ENCODE measurements around the gene SLC25A26. TPM values are rescaled to one million over a fixed set of nuclear protein-coding genes. Genes with fewer than 3 reads are reported as not detected.

The SLC25A26 gene
- total RNA-seq, 4 donors from 2014 or later = 8.5 to 26.3 (median 16.7) TPM

GRCh38 chr3:66365080-66365479 is 144.3 kb downstream of the SLC25A26 start:
- H3K9me3 ChIP-seq = no peaks in the 10 kb centered on the region
- no peaks in the 10 kb centered on the region for H3K27me3 ChIP-seq
- no peak for DNase-seq
- intact Hi-C loops (cut with DNase I) = no loop called here
- peaks cover 0 to 2% (median 0%) of the 10 kb centered on the region in 3 donors for H3K36me3 ChIP-seq
- H3K27ac ChIP-seq = no peak overlapping the region
- no peak overlapping the region for H3K4me3 ChIP-seq
- TF ChIP-seq CTCF (IDR thresholded peaks at IDR 0.05) = no peak
- no peak for TF ChIP-seq POLR2A (IDR thresholded peaks at IDR 0.05)
- 83 to 85% methylated on average over 5 of the region's 5 CpGs for WGBS, 2 donors
- no peaks in the 10 kb centered on the region for H3K4me1 ChIP-seq

GRCh38 chr3:66366747-66367146 is 145.9 kb downstream of the SLC25A26 start:
- no peak overlapping the region for H3K4me3 ChIP-seq
- H3K27ac ChIP-seq = no peak overlapping the region
- H3K4me1 ChIP-seq = no peaks in the 10 kb centered on the region
- WGBS, 2 donors = 95% methylated on average over 7 of the region's 7 CpGs
- no peak for DNase-seq
- H3K27me3 ChIP-seq = no peaks in the 10 kb centered on the region
- intact Hi-C loops (cut with DNase I) = no loop called here
- peaks cover 0 to 18% (median 0%) of the 10 kb centered on the region in 3 donors for H3K36me3 ChIP-seq
- TF ChIP-seq CTCF (IDR thresholded peaks at IDR 0.05) = no peak
- TF ChIP-seq POLR2A (IDR thresholded peaks at IDR 0.05) = no peak
- no peaks in the 10 kb centered on the region for H3K9me3 ChIP-seq

DNA sequence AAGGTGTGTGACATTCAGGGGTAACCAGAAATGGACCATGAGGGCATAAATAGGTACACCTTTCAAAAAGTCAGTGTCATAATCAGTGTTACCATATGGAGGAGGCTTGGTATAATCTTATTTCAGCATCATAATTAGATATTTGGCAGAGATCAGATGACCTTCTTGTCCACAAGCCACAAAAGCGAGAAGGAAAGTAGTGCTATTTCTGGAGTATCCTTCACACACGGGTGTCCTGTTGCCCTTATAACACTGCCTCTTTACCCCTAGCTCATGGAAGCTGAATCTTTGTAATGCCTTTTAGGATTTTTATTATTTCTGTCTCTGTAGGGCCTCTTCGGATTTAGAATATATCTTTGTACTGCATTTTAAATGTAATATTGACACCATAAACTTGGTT is 147.2 kb downstream of the SLC25A26 start:
- Histone ChIP-seq H3K4me1 (no peaks in the 10 kb centered on the region), H3K9me3 (no peaks in the 10 kb centered on the region), H3K4me3 (no peak overlapping the region), H3K27me3 (no peaks in the 10 kb centered on the region), H3K36me3 (peaks cover 0 to 22% (median 0%) of the 10 kb centered on the region in 3 donors), H3K27ac (no peak overlapping the region)
- WGBS, 2 donors = 81 to 85% methylated on average over 3 of the region's 3 CpGs
- intact Hi-C loops (cut with DNase I) = no loop called here
- no peak for DNase-seq
- no peak for TF ChIP-seq CTCF (IDR thresholded peaks at IDR 0.05)
- no peak for TF ChIP-seq POLR2A (IDR thresholded peaks at IDR 0.05)

- Histone ChIP-seq H3K36me3 (peaks cover 0 to 36% (median 0%) of the 10 kb centered on the region in 3 donors), H3K27me3 (no peaks in the 10 kb centered on the region), H3K27ac (no peak overlapping the region), H3K9me3 (no peaks in the 10 kb centered on the region), H3K4me3 (no peak overlapping the region), H3K4me1 (no peaks in the 10 kb centered on the region)
- WGBS, 2 donors = 92 to 93% methylated on average over 4 to 7 of the region's 7 CpGs
- DNase-seq = no peak
- TF ChIP-seq POLR2A (IDR thresholded peaks at IDR 0.05) = no peak
- TF ChIP-seq CTCF (IDR thresholded peaks at IDR 0.05) = no peak
- intact Hi-C loops (cut with DNase I) = no loop called here
These were observed 149.4 kb downstream of the SLC25A26 start for GRCh38 chr3:66370179-66370578.

- TF ChIP-seq CTCF (IDR thresholded peaks at IDR 0.05) (no peak), POLR2A (IDR thresholded peaks at IDR 0.05) (no peak)
- no peak for DNase-seq
- Histone ChIP-seq H3K9me3 (no peaks in the 10 kb centered on the region), H3K27ac (no peak overlapping the region), H3K27me3 (no peaks in the 10 kb centered on the region), H3K36me3 (peaks cover 0 to 48% (median 0%) of the 10 kb centered on the region in 3 donors), H3K4me1 (no peaks in the 10 kb centered on the region), H3K4me3 (no peak overlapping the region)
- intact Hi-C loops (cut with DNase I) = no loop called here
- 83 to 88% methylated on average over 7 of the region's 7 CpGs for WGBS, 2 donors
These were observed 150.6 kb downstream of the SLC25A26 start for GRCh38 chr3:66371432-66371831.
